ENCODE results near the gene OSBPL9. TPM values are rescaled to one million over a fixed set of nuclear protein-coding genes. Genes with fewer than 3 reads are reported as not detected.

The OSBPL9 gene
- total and polyA plus RNA-seq, 9 of the 15 experiments (the other 6 are each of a cell fraction or from before 2014, with no cell fraction given): 43.9 to 217 (median 170) TPM

- TF ChIP-seq, protein P1, sequence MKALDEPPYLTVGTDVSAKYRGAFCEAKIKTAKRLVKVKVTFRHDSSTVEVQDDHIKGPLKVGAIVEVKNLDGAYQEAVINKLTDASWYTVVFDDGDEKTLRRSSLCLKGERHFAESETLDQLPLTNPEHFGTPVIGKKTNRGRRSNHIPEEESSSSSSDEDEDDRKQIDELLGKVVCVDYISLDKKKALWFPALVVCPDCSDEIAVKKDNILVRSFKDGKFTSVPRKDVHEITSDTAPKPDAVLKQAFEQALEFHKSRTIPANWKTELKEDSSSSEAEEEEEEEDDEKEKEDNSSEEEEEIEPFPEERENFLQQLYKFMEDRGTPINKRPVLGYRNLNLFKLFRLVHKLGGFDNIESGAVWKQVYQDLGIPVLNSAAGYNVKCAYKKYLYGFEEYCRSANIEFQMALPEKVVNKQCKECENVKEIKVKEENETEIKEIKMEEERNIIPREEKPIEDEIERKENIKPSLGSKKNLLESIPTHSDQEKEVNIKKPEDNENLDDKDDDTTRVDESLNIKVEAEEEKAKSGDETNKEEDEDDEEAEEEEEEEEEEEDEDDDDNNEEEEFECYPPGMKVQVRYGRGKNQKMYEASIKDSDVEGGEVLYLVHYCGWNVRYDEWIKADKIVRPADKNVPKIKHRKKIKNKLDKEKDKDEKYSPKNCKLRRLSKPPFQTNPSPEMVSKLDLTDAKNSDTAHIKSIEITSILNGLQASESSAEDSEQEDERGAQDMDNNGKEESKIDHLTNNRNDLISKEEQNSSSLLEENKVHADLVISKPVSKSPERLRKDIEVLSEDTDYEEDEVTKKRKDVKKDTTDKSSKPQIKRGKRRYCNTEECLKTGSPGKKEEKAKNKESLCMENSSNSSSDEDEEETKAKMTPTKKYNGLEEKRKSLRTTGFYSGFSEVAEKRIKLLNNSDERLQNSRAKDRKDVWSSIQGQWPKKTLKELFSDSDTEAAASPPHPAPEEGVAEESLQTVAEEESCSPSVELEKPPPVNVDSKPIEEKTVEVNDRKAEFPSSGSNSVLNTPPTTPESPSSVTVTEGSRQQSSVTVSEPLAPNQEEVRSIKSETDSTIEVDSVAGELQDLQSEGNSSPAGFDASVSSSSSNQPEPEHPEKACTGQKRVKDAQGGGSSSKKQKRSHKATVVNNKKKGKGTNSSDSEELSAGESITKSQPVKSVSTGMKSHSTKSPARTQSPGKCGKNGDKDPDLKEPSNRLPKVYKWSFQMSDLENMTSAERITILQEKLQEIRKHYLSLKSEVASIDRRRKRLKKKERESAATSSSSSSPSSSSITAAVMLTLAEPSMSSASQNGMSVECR (CRISPR knock-in tag; IDR thresholded peaks at IDR 0.05): no peak
- TF ChIP-seq, protein P2, sequence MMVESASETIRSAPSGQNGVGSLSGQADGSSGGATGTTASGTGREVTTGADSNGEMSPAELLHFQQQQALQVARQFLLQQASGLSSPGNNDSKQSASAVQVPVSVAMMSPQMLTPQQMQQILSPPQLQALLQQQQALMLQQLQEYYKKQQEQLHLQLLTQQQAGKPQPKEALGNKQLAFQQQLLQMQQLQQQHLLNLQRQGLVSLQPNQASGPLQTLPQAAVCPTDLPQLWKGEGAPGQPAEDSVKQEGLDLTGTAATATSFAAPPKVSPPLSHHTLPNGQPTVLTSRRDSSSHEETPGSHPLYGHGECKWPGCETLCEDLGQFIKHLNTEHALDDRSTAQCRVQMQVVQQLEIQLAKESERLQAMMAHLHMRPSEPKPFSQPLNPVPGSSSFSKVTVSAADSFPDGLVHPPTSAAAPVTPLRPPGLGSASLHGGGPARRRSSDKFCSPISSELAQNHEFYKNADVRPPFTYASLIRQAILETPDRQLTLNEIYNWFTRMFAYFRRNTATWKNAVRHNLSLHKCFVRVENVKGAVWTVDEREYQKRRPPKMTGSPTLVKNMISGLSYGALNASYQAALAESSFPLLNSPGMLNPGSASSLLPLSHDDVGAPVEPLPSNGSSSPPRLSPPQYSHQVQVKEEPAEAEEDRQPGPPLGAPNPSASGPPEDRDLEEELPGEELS (CRISPR knock-in tag; IDR thresholded peaks at IDR 0.05; ENCODE audit: borderline replicate concordance): no peak
- TF ChIP-seq CC2D1A (IDR thresholded peaks at IDR 0.05): no peak
- TF ChIP-seq MCM3 (IDR thresholded peaks at IDR 0.05): no peak
- TF ChIP-seq ZNF274 (IDR thresholded peaks at IDR 0.05; ENCODE audit: borderline replicate concordance, low read depth, low read length): no peak
- no peak for TF ChIP-seq ZNF695 (CRISPR knock-in tag; IDR thresholded peaks at IDR 0.05)
- no peak for TF ChIP-seq RNF219 (CRISPR knock-in tag; IDR thresholded peaks at IDR 0.05)
- peak; percentile 97 for TF ChIP-seq SMARCA4 (IDR thresholded peaks at IDR 0.05)
- no peak for TF ChIP-seq ZNF217 (CRISPR knock-in tag; IDR thresholded peaks at IDR 0.05)
- TF ChIP-seq KDM2B (CRISPR knock-in tag; IDR thresholded peaks at IDR 0.05): no peak
- peak; percentile 99 for TF ChIP-seq SMARCE1 (IDR thresholded peaks at IDR 0.05)
- no peak for TF ChIP-seq ILF3 (IDR thresholded peaks at IDR 0.05; ENCODE audit: borderline replicate concordance)
- peak; percentile 44 for TF ChIP-seq CREM (IDR thresholded peaks at IDR 0.05; ENCODE audit: low read depth)
- TF ChIP-seq MCM7 (IDR thresholded peaks at IDR 0.05): no peak
- TF ChIP-seq XRCC3 (IDR thresholded peaks at IDR 0.05): no peak
- TF ChIP-seq CCNT2 (IDR thresholded peaks at IDR 0.05; ENCODE audit: borderline replicate concordance, extremely low read depth, insufficient read length, low read depth, low read length): peak; percentile 58
- TF ChIP-seq, protein P3, sequence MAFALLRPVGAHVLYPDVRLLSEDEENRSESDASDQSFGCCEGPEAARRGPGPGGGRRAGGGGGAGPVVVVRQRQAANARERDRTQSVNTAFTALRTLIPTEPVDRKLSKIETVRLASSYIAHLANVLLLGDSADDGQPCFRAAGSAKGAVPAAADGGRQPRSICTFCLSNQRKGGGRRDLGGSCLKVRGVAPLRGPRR (CRISPR knock-in tag; IDR thresholded peaks at IDR 0.05): no peak
- no peak for TF ChIP-seq NKRF (IDR thresholded peaks at IDR 0.05; ENCODE audit: borderline replicate concordance)
These were observed 47.4 kb upstream of the OSBPL9 start (continued) for GRCh38 chr1:51569284-51570062.
